ENCODE data around the gene IZUMO4.

Gene IZUMO4

GRCh38 chr19:2122251-2122650, 25.5 kb downstream of the IZUMO4 start:
- ATAC-seq: no peak
- TF ChIP-seq POU6F1 (CRISPR knock-in tag; IDR thresholded peaks at IDR 0.05; ENCODE audit: borderline replicate concordance, low read depth) (no peak), CREB5 (CRISPR knock-in tag; IDR thresholded peaks at IDR 0.05; ENCODE audit: low read depth) (no peak), TOX (CRISPR knock-in tag; IDR thresholded peaks at IDR 0.05; ENCODE audit: borderline replicate concordance) (no peak), BACH2 (CRISPR knock-in tag; IDR thresholded peaks at IDR 0.05; ENCODE audit: borderline replicate concordance) (no peak), ZNF8 (CRISPR knock-in tag; IDR thresholded peaks at IDR 0.05) (no peak), OSR1 (CRISPR knock-in tag; IDR thresholded peaks at IDR 0.05) (no peak), ZFP3 (CRISPR knock-in tag; IDR thresholded peaks at IDR 0.05) (no peak)

- TF ChIP-seq BACH2 (CRISPR knock-in tag; IDR thresholded peaks at IDR 0.05; ENCODE audit: borderline replicate concordance): no peak
- no peak for TF ChIP-seq PATZ1 (CRISPR knock-in tag; IDR thresholded peaks at IDR 0.05; ENCODE audit: borderline replicate concordance)
- no peak for TF ChIP-seq ZFP3 (CRISPR knock-in tag; IDR thresholded peaks at IDR 0.05)
- TF ChIP-seq ZNF70 (CRISPR knock-in tag; IDR thresholded peaks at IDR 0.05): no peak
- no peak for TF ChIP-seq CREB5 (CRISPR knock-in tag; IDR thresholded peaks at IDR 0.05; ENCODE audit: low read depth)
- no peak for TF ChIP-seq TSHZ2 (CRISPR knock-in tag; IDR thresholded peaks at IDR 0.05)
- TF ChIP-seq ZC3H10 (CRISPR knock-in tag; IDR thresholded peaks at IDR 0.05): no peak
- no peak for TF ChIP-seq ISL1 (CRISPR knock-in tag; IDR thresholded peaks at IDR 0.05)
- no peak for TF ChIP-seq ZFP30 (CRISPR knock-in tag; IDR thresholded peaks at IDR 0.05)
- TF ChIP-seq OSR1 (CRISPR knock-in tag; IDR thresholded peaks at IDR 0.05): no peak
- no peak for TF ChIP-seq PPARA (CRISPR knock-in tag; IDR thresholded peaks at IDR 0.05; ENCODE audit: borderline replicate concordance)
- no peak for TF ChIP-seq ESRRG (CRISPR knock-in tag; IDR thresholded peaks at IDR 0.05)
- no peak for TF ChIP-seq CSRNP3 (CRISPR knock-in tag; IDR thresholded peaks at IDR 0.05)
- no peak for TF ChIP-seq ZNF8 (CRISPR knock-in tag; IDR thresholded peaks at IDR 0.05)
- TF ChIP-seq TCF4 (CRISPR knock-in tag; IDR thresholded peaks at IDR 0.05; ENCODE audit: borderline replicate concordance): no peak
- no peak for TF ChIP-seq TOX (CRISPR knock-in tag; IDR thresholded peaks at IDR 0.05; ENCODE audit: borderline replicate concordance)
- no peak for TF ChIP-seq SNAI2 (CRISPR knock-in tag; IDR thresholded peaks at IDR 0.05)
- no peak for TF ChIP-seq ZNF565 (CRISPR knock-in tag; conservative IDR thresholded peaks at IDR 0.05; ENCODE audit: low read depth)
- no peak for ATAC-seq
Measured at GRCh38 chr19:2122982-2123381, 26.3 kb downstream of the IZUMO4 start.

Data from SK-N-SH treated with all-trans-retinoic acid at 6 μM for 48 hours (cell line).